Loucy (cell line): Measurements from ENCODE around the gene CRACDL.

Source experiments
- H2AFZ ChIP-seq: fragments of 200-600 bp; sonication (generic); 2 replicates; pipeline ENCODE4 v1.6.0; 2016; ENCODE audit warnings: antibody characterized with exemption, mild to moderate bottlenecking, low read length, moderate library complexity
- H3F3A ChIP-seq: fragments of 200-600 bp; 2 replicates; pipeline ENCODE4 v1.6.0; 2016; ENCODE audit warnings: antibody characterized with exemption, low read depth, mild to moderate bottlenecking
- H3K27me3 ChIP-seq: fragments of 200-600 bp; sonication (generic); 2 replicates; pipeline ENCODE4 v1.6.1; 2014; ENCODE audit warnings: low read length, mild to moderate bottlenecking; ENCODE audit not compliant: insufficient read depth, poor library complexity, severe bottlenecking
- H3K36me3 ChIP-seq: fragments of 200-600 bp; sonication (generic); 2 replicates; pipeline ENCODE4 v1.6.1; 2016; ENCODE audit warnings: low read length; ENCODE audit not compliant: insufficient read depth
- H3K4me1 ChIP-seq: fragments of 200-600 bp; sonication (generic); 2 replicates; pipeline ENCODE4 v1.5.1; 2014; ENCODE audit warnings: low read length, mild to moderate bottlenecking; ENCODE audit not compliant: insufficient read depth, poor library complexity, severe bottlenecking
- H3K4me2 ChIP-seq: fragments of 200-600 bp; sonication (generic); 2 replicates; pipeline ENCODE4 v1.6.0; 2014; ENCODE audit warnings: antibody characterized with exemption, low read length, low read depth, mild to moderate bottlenecking; ENCODE audit not compliant: poor library complexity, severe bottlenecking
- H3K4me3 ChIP-seq: fragments of 200-600 bp; sonication (generic); 2 replicates; pipeline ENCODE4 v1.5.1; 2014; ENCODE audit warnings: low read length, mild to moderate bottlenecking, mixed read lengths; ENCODE audit not compliant: poor library complexity, severe bottlenecking
- H3K79me2 ChIP-seq: fragments of 200-600 bp; sonication (generic); 2 replicates; pipeline ENCODE4 v1.6.1; 2014; ENCODE audit warnings: low read length; ENCODE audit not compliant: insufficient read depth
- H3K9ac ChIP-seq: fragments of 200-600 bp; sonication (generic); 2 replicates; pipeline ENCODE4 v1.6.0; 2014; ENCODE audit warnings: mild to moderate bottlenecking, low read depth, low read length, moderate library complexity; ENCODE audit not compliant: poor library complexity, severe bottlenecking
- H3K9me2 ChIP-seq: fragments of 200-600 bp; sonication (generic); replicated peaks from 2 replicates; pipeline ENCODE4 v1.6.1; 2016; ENCODE audit warnings: low read depth, low read length, mixed read lengths
- H3K9me3 ChIP-seq: fragments of 200-600 bp; sonication (generic); 2 replicates; pipeline ENCODE4 v1.6.1; 2014; ENCODE audit warnings: mild to moderate bottlenecking, antibody characterized with exemption, low read length, low read depth; ENCODE audit not compliant: insufficient read depth
- H4K20me1 ChIP-seq: fragments of 200-600 bp; sonication (generic); 2 replicates; pipeline ENCODE4 v1.6.0; 2014; ENCODE audit warnings: antibody characterized with exemption, low read length, mild to moderate bottlenecking; ENCODE audit not compliant: insufficient read depth, poor library complexity, severe bottlenecking
- CTCF ChIP-seq: fragments of 200-600 bp; sonication (generic); conservative IDR thresholded peaks from 2 replicates; pipeline ENCODE4 v1.5.1; 2014; ENCODE audit warnings: mild to moderate bottlenecking, antibody characterized with exemption, low read length
- EZH2phosphoT487 ChIP-seq: fragments of 200-600 bp; IDR thresholded peaks from 2 replicates; pipeline ENCODE4 v1.6.1; 2018; ENCODE audit warnings: antibody characterized with exemption, mild to moderate bottlenecking, moderate library complexity, borderline replicate concordance

CRACDL gene

GRCh38 chr2:98884658-98885057 is 51.4 kb downstream of the CRACDL start:
- Histone ChIP-seq H2AFZ (no peak overlapping the region), H4K20me1 (no peaks in the 10 kb centered on the region), H3K9me2 (no peaks in the 10 kb centered on the region), H3K4me2 (no peak overlapping the region), H3K36me3 (no peaks in the 10 kb centered on the region), H3K9me3 (peaks cover 15% of the 10 kb centered on the region; the same call in 1 of the 2 replicates), H3K4me1 (no peaks in the 10 kb centered on the region), H3K4me3 (no peak overlapping the region), H3K79me2 (no peaks in the 10 kb centered on the region), H3K9ac (no peak overlapping the region), H3K27me3 (no peaks in the 10 kb centered on the region), H3F3A (no peaks in the 10 kb centered on the region)
- TF ChIP-seq CTCF, result no peak

DNA sequence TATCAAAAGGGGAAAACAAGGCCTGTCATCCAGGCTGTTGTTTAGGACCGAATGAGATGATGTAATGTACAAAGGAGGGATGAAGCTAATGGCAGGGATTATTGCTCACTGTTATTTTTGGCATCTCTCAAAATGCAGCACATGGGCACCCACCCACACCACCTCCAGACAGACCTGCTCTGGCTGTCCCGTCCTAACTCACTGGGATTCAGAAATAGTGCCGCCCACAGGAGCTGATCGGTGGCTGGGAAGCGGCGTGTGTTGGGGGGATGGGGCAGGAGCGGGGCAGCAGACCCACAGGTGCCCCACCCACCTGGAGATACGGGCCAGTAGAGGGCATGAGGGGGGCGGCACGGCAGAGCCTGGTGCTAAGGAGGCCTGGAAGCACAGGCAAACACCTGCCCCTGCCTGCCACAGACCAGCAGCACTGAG is 52.2 kb downstream of the CRACDL start:
- H3K36me3 ChIP-seq, result no peaks in the 10 kb centered on the region
- no peaks in the 10 kb centered on the region for H3K4me1 ChIP-seq
- peaks cover 15% of the 10 kb centered on the region; the same call in 1 of the 2 replicates for H3K9me3 ChIP-seq
- H3K4me3 ChIP-seq, result no peak overlapping the region
- H3K79me2 ChIP-seq, result no peaks in the 10 kb centered on the region
- TF ChIP-seq EZH2phosphoT487 (no peak), CTCF (no peak)
- no peak overlapping the region for H3K9ac ChIP-seq
- H3K27me3 ChIP-seq, result no peaks in the 10 kb centered on the region
- H3K9me2 ChIP-seq, result no peaks in the 10 kb centered on the region
- H2AFZ ChIP-seq, result no peak overlapping the region
- no peak overlapping the region for H3K4me2 ChIP-seq
- no peaks in the 10 kb centered on the region for H4K20me1 ChIP-seq
- no peaks in the 10 kb centered on the region for H3F3A ChIP-seq

GRCh38 chr2:98882971-98883779 is 52.9 kb downstream of the CRACDL start:
- H3K4me1 ChIP-seq, result no peaks in the 10 kb centered on the region

More at GRCh38 chr2:98882971-98883779, 52.9 kb downstream of the CRACDL start:
- Histone ChIP-seq H3K9me3 (peaks cover 15% of the 10 kb centered on the region; the same call in 1 of the 2 replicates), H3K27me3 (no peaks in the 10 kb centered on the region), H4K20me1 (no peaks in the 10 kb centered on the region), H3K4me3 (no peak overlapping the region), H3K36me3 (no peaks in the 10 kb centered on the region), H3K9me2 (no peaks in the 10 kb centered on the region), H3K9ac (no peak overlapping the region), H3F3A (no peaks in the 10 kb centered on the region), H2AFZ (no peak overlapping the region), H3K79me2 (no peaks in the 10 kb centered on the region), H3K4me2 (no peak overlapping the region)
- no peak for TF ChIP-seq EZH2phosphoT487
- TF ChIP-seq CTCF, result no peak
